SK-N-SH treated with all-trans-retinoic acid at 6 μM for 48 hours (cell line): Measurements from ENCODE around the gene LRRC19.

ENCODE experiments used
- ATAC-seq: fragments of 200-7000 bp; cut with Tn5 transposase; 3 replicates; pipeline ENCODE4 v1.9.1; 2020; ENCODE audit warnings: mild to moderate bottlenecking, moderate library complexity
- ARNTL ChIP-seq: fragments of 450-650 bp; formaldehyde crosslinking; IDR thresholded peaks from 2 replicates; pipeline ENCODE4 v1.5.0; 2020; ENCODE audit warnings: low read depth, mild to moderate bottlenecking, moderate library complexity, borderline replicate concordance
- BACH2 ChIP-seq: fragments of 250-450 bp; sonication (Bioruptor Pico); IDR thresholded peaks from 2 replicates; pipeline ENCODE4 v1.9.0; 2021; ENCODE audit warnings: mild to moderate bottlenecking, borderline replicate concordance
- CREB5 ChIP-seq: fragments of 250-450 bp; sonication (Bioruptor Pico); IDR thresholded peaks from 2 replicates; pipeline ENCODE4 v1.5.1; 2020; ENCODE audit warnings: low read depth, mild to moderate bottlenecking, moderate library complexity
- CSDC2 ChIP-seq: fragments of 250-450 bp; sonication (Bioruptor Pico); IDR thresholded peaks from 2 replicates; pipeline ENCODE4 v1.5.0; 2020; ENCODE audit warnings: mild to moderate bottlenecking, moderate library complexity
- ESRRG ChIP-seq: fragments of 250-450 bp; sonication (Bioruptor Pico); IDR thresholded peaks from 2 replicates; pipeline ENCODE4 v1.6.1; 2021; ENCODE audit warnings: mild to moderate bottlenecking
- GLIS3 ChIP-seq: fragments of 250-450 bp; sonication (Bioruptor Pico); IDR thresholded peaks from 2 replicates; pipeline ENCODE4 v1.5.0; 2020; ENCODE audit warnings: mild to moderate bottlenecking, moderate library complexity
- OSR1 ChIP-seq: fragments of 250-450 bp; sonication (Bioruptor Pico); IDR thresholded peaks from 2 replicates; pipeline ENCODE4 v1.8.0; 2022; ENCODE audit warnings: moderate library complexity, mild to moderate bottlenecking, inconsistent platforms
- PATZ1 ChIP-seq: fragments of 250-450 bp; sonication (Bioruptor Pico); IDR thresholded peaks from 2 replicates; pipeline ENCODE4 v1.8.0; 2020; ENCODE audit warnings: mild to moderate bottlenecking, moderate library complexity, borderline replicate concordance
- POU6F1 ChIP-seq: fragments of 250-450 bp; sonication (Bioruptor Pico); IDR thresholded peaks from 2 replicates; pipeline ENCODE4 v1.8.0; 2021; ENCODE audit warnings: low read depth, mild to moderate bottlenecking, moderate library complexity, borderline replicate concordance
- PPARA ChIP-seq: fragments of 250-450 bp; sonication (Bioruptor Pico); IDR thresholded peaks from 2 replicates; pipeline ENCODE4 v1.5.0; 2020; ENCODE audit warnings: mild to moderate bottlenecking, borderline replicate concordance
- SNAI2 ChIP-seq: fragments of 250-450 bp; sonication (Bioruptor Pico); IDR thresholded peaks from 2 replicates; pipeline ENCODE4 v1.5.0; 2020; ENCODE audit warnings: mild to moderate bottlenecking, moderate library complexity
- TOX ChIP-seq: fragments of 250-450 bp; sonication (Bioruptor Pico); IDR thresholded peaks from 2 replicates; pipeline ENCODE4 v1.8.0; 2021; ENCODE audit warnings: mild to moderate bottlenecking, moderate library complexity, borderline replicate concordance
- TSHZ2 ChIP-seq: fragments of 250-450 bp; sonication (Bioruptor Pico); IDR thresholded peaks from 2 replicates; pipeline ENCODE4 v1.5.0; 2020; ENCODE audit warnings: mild to moderate bottlenecking, moderate library complexity
- ZC3H10 ChIP-seq: fragments of 250-450 bp; sonication (Bioruptor Pico); IDR thresholded peaks from 2 replicates; pipeline ENCODE4 v1.5.1; 2021; ENCODE audit warnings: mild to moderate bottlenecking, moderate library complexity
- ZFP3 ChIP-seq: fragments of 250-450 bp; sonication (Bioruptor Pico); IDR thresholded peaks from 2 replicates; pipeline ENCODE4 v1.5.0; 2020; ENCODE audit warnings: mild to moderate bottlenecking, moderate library complexity
- ZFP30 ChIP-seq: fragments of 450-650 bp; formaldehyde crosslinking; IDR thresholded peaks from 2 replicates; pipeline ENCODE4 v1.5.0; 2022; ENCODE audit warnings: mild to moderate bottlenecking, moderate library complexity
- ZNF565 ChIP-seq: fragments of 450-650 bp; formaldehyde crosslinking; conservative IDR thresholded peaks from 2 replicates; pipeline ENCODE4 v1.5.0; 2020; ENCODE audit warnings: low read depth, mild to moderate bottlenecking, moderate library complexity
- ZNF70 ChIP-seq: fragments of 450-650 bp; formaldehyde crosslinking; IDR thresholded peaks from 2 replicates; pipeline ENCODE4 v1.5.0; 2020; ENCODE audit warnings: mild to moderate bottlenecking, moderate library complexity
- ZNF8 ChIP-seq: fragments of 450-650 bp; formaldehyde crosslinking; IDR thresholded peaks from 2 replicates; pipeline ENCODE4 v1.5.0; 2020; ENCODE audit warnings: mild to moderate bottlenecking, moderate library complexity
- TF ChIP-seq, protein P1 (sequence below): fragments of 250-450 bp; sonication (Bioruptor Pico); IDR thresholded peaks from 2 replicates; pipeline ENCODE4 v1.5.1; 2021; ENCODE audit warnings: mild to moderate bottlenecking, moderate library complexity

The LRRC19 gene, protein sequence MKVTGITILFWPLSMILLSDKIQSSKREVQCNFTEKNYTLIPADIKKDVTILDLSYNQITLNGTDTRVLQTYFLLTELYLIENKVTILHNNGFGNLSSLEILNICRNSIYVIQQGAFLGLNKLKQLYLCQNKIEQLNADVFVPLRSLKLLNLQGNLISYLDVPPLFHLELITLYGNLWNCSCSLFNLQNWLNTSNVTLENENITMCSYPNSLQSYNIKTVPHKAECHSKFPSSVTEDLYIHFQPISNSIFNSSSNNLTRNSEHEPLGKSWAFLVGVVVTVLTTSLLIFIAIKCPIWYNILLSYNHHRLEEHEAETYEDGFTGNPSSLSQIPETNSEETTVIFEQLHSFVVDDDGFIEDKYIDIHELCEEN

DNA sequence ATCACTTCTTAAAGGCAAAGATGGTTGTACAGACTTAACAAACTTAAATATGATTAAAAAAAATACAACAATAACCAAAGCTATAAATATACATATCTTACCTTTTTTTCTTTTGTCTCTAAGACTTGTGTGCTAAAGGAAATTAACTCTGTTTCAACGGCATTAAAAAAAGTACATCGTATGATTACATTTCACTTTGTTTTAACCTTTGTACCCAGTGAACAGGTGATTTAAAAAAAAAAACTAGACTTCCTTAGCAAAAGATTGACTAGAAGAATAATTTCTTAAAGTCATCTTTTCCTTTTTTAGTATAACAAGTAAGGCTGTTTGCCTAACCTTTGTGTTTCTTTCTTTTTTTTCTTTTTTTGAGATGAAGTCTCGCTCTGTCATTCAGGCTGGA, at the start of gene LRRC19:
LRRC19 (minus strand) TSS at position 182 of the 400 bp plus-strand sequence. CDS start 5,978 bp downstream, outside the sequence.
- no peak for TF ChIP-seq BACH2
- no peak for TF ChIP-seq GLIS3 (CRISPR knock-in tag)
- no peak for TF ChIP-seq ESRRG (CRISPR knock-in tag)
- TF ChIP-seq CREB5 (CRISPR knock-in tag): no peak
- no peak for TF ChIP-seq PATZ1 (CRISPR knock-in tag)
- TF ChIP-seq ARNTL (CRISPR knock-in tag): no peak
- no peak for TF ChIP-seq POU6F1
- TF ChIP-seq TSHZ2 (CRISPR knock-in tag): no peak
- TF ChIP-seq, protein P1, sequence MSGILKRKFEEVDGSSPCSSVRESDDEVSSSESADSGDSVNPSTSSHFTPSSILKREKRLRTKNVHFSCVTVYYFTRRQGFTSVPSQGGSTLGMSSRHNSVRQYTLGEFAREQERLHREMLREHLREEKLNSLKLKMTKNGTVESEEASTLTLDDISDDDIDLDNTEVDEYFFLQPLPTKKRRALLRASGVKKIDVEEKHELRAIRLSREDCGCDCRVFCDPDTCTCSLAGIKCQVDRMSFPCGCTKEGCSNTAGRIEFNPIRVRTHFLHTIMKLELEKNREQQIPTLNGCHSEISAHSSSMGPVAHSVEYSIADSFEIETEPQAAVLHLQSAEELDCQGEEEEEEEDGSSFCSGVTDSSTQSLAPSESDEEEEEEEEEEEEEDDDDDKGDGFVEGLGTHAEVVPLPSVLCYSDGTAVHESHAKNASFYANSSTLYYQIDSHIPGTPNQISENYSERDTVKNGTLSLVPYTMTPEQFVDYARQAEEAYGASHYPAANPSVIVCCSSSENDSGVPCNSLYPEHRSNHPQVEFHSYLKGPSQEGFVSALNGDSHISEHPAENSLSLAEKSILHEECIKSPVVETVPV: no peak
- no peak for TF ChIP-seq PPARA (CRISPR knock-in tag)
- no peak for TF ChIP-seq ZC3H10 (CRISPR knock-in tag)
- TF ChIP-seq ZNF8 (CRISPR knock-in tag): no peak
- no peak for TF ChIP-seq ZFP30 (CRISPR knock-in tag)
- TF ChIP-seq OSR1 (CRISPR knock-in tag): no peak
- ATAC-seq: no peak

GRCh38 chr9:27054841-27055240, 49.4 kb upstream of the LRRC19 start:
- ATAC-seq: no peak
- no peak for TF ChIP-seq ARNTL (CRISPR knock-in tag)
- no peak for TF ChIP-seq TSHZ2 (CRISPR knock-in tag)
- TF ChIP-seq ZNF70 (CRISPR knock-in tag): no peak
- TF ChIP-seq TOX (CRISPR knock-in tag): no peak
- TF ChIP-seq, protein P1: no peak
- TF ChIP-seq PPARA (CRISPR knock-in tag): no peak
- no peak for TF ChIP-seq CSDC2 (CRISPR knock-in tag)
- TF ChIP-seq BACH2: no peak
- TF ChIP-seq PATZ1 (CRISPR knock-in tag): no peak
- no peak for TF ChIP-seq ZNF565
- TF ChIP-seq SNAI2 (CRISPR knock-in tag): no peak
- no peak for TF ChIP-seq ZNF8 (CRISPR knock-in tag)
- no peak for TF ChIP-seq ZC3H10 (CRISPR knock-in tag)
- TF ChIP-seq ZFP30 (CRISPR knock-in tag): no peak
- no peak for TF ChIP-seq POU6F1
- TF ChIP-seq ZFP3: no peak
